HEK293 (cell line): ENCODE data around the gene CBLN1.

Experiments used
- CTCF ChIA-PET: fragments of 350-600 bp; formaldehyde crosslinking; extraction: SDS; loops from one replicate; lab custom pipeline; 2021; ENCODE audit warnings: antibody characterized with exemption; lab: Yijun Ruan, JAX
- POLR2A ChIA-PET: fragments of 300-600 bp; formaldehyde crosslinking; extraction: SDS; loops from one replicate; lab custom pipeline; 2020; ENCODE audit warnings: antibody characterized with exemption, inconsistent platforms; lab: Yijun Ruan, JAX
- H3K27ac ChIP-seq: fragments of 200-500 bp; sonication (Bioruptor generic); 2 replicates; pipeline ENCODE4 v1.5.1; 2014; ENCODE audit warnings: low read depth, low read length, control low read depth, inconsistent platforms; ENCODE audit errors: extremely low read depth
- H3K36me3 ChIP-seq, 2 experiments: fragments of 200-500 bp in 1 of 2; sonication (Bioruptor generic) in 1 of 2; 1 replicate in 1 of 2; 2 replicates in 1 of 2; pipeline ENCODE4 v1.5.1; 2014 to 2017; ENCODE audit warnings: inconsistent platforms in 2 of 2, low read length in 2 of 2; ENCODE audit not compliant: control insufficient read depth in 2 of 2, insufficient read depth in 1 of 2
- H3K4me1 ChIP-seq: fragments of 200-500 bp; sonication (Bioruptor generic); 2 replicates; pipeline ENCODE4 v1.5.1; 2014; ENCODE audit warnings: mild to moderate bottlenecking, low read length, inconsistent platforms; ENCODE audit not compliant: control insufficient read depth, insufficient read depth
- H3K4me3 ChIP-seq: 2 replicates; pipeline ENCODE4 v1.5.1; 2011; ENCODE audit warnings: low read depth, mild to moderate bottlenecking, control low read depth, low read length, moderate library complexity
- H3K9me3 ChIP-seq: fragments of 200-500 bp; sonication (Bioruptor generic); 2 replicates; pipeline ENCODE4 v1.5.1; 2014; ENCODE audit warnings: low read depth, low read length, inconsistent platforms; ENCODE audit not compliant: control insufficient read depth, insufficient read depth
- BCL11A ChIP-seq: fragments of 450-650 bp; formaldehyde crosslinking; IDR thresholded peaks from 2 replicates; pipeline ENCODE4 v1.5.1; 2016; ENCODE audit warnings: low read depth, missing biosample characterization, missing genetic modification characterization
- TRIM28 ChIP-seq: IDR thresholded peaks from 2 replicates; pipeline ENCODE4 v1.6.1; 2011; ENCODE audit warnings: low read length, control low read depth, borderline replicate concordance
- ZBTB17 ChIP-seq: fragments of 450-650 bp; formaldehyde crosslinking; IDR thresholded peaks from 2 replicates; pipeline ENCODE4 v1.5.1; 2016; ENCODE audit warnings: missing biosample characterization, missing genetic modification characterization
- ZBTB8A ChIP-seq: fragments of 450-650 bp; formaldehyde crosslinking; IDR thresholded peaks from 2 replicates; pipeline ENCODE4 v1.5.1; 2016; ENCODE audit warnings: missing biosample characterization, missing genetic modification characterization
- ZFP37 ChIP-seq: fragments of 450-650 bp; formaldehyde crosslinking; IDR thresholded peaks from 2 replicates; pipeline ENCODE4 v1.5.1; 2016; ENCODE audit warnings: missing biosample characterization, missing genetic modification characterization
- ZNF121 ChIP-seq: fragments of 450-650 bp; formaldehyde crosslinking; IDR thresholded peaks from 2 replicates; pipeline ENCODE4 v1.5.1; 2016; ENCODE audit warnings: missing biosample characterization, missing genetic modification characterization
- ZNF184 ChIP-seq: fragments of 450-650 bp; IDR thresholded peaks from 2 replicates; pipeline ENCODE4 v1.5.1; 2018; ENCODE audit warnings: missing biosample characterization, mild to moderate bottlenecking, missing genetic modification characterization
- ZNF214 ChIP-seq: fragments of 450-650 bp; formaldehyde crosslinking; IDR thresholded peaks from 2 replicates; pipeline ENCODE4 v1.5.1; 2017; ENCODE audit warnings: missing biosample characterization, mild to moderate bottlenecking, missing genetic modification characterization, borderline replicate concordance
- ZNF335 ChIP-seq: fragments of 450-650 bp; formaldehyde crosslinking; conservative IDR thresholded peaks from 2 replicates; pipeline ENCODE4 v1.5.1; 2016; ENCODE audit warnings: missing biosample characterization, missing genetic modification characterization
- ZNF449 ChIP-seq: fragments of 450-650 bp; formaldehyde crosslinking; IDR thresholded peaks from 2 replicates; pipeline ENCODE4 v1.5.1; 2017; ENCODE audit warnings: missing biosample characterization, mild to moderate bottlenecking, missing genetic modification characterization, moderate library complexity
- ZSCAN23 ChIP-seq: fragments of 450-650 bp; formaldehyde crosslinking; IDR thresholded peaks from 2 replicates; pipeline ENCODE4 v1.5.1; 2016; ENCODE audit warnings: missing biosample characterization, missing genetic modification characterization
- TF ChIP-seq, protein P1 (sequence below): fragments of 450-650 bp; formaldehyde crosslinking; IDR thresholded peaks from 2 replicates; pipeline ENCODE4 v1.5.1; 2016; ENCODE audit warnings: missing biosample characterization, missing genetic modification characterization
- TF ChIP-seq, protein P2 (sequence below): fragments of 450-650 bp; formaldehyde crosslinking; IDR thresholded peaks from 2 replicates; pipeline ENCODE4 v1.5.1; 2016; ENCODE audit warnings: missing biosample characterization, missing genetic modification characterization

The CBLN1 gene

DNA sequence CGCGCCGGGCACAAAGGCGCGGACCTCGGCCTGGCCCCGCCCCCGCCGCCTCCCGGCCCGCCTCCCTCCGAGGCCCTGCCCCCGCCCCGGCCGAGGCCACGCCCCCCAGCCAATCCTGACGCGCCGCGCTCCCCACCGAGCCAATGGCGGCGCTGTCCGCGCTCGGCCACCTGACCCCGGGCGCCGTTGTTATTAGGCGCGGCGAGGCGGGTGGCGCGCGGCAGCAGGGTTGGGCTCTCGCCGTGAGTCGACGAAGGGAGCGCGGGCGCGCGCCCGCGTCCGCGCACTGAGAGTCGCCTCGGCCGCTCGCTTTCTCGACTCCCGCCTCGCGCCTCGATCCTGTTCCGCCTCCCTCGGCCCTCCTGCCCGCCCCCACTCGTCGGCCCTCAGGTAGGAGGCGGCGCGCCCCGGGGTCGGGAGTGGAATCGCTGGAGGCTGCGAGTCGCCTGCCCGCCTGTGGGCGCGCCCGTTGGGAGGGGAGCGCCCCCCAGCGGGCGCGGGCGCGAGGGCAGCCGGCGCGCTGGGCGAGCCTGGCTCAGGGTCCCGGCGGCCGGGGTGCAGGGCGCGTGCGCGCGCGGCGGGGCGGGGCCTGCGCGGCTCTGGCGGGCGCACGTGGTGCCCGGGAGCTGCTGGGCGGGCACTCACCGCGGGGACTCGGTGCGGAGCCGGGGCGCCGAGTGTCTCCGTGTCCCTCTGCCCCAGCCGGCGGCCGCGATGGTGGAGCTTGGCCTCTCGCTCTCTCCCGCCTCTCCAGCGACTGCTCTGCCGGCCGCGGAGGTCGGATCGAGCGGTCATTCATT is 405 bp upstream of the CBLN1 start (continued):
- TF ChIP-seq, protein P1, sequence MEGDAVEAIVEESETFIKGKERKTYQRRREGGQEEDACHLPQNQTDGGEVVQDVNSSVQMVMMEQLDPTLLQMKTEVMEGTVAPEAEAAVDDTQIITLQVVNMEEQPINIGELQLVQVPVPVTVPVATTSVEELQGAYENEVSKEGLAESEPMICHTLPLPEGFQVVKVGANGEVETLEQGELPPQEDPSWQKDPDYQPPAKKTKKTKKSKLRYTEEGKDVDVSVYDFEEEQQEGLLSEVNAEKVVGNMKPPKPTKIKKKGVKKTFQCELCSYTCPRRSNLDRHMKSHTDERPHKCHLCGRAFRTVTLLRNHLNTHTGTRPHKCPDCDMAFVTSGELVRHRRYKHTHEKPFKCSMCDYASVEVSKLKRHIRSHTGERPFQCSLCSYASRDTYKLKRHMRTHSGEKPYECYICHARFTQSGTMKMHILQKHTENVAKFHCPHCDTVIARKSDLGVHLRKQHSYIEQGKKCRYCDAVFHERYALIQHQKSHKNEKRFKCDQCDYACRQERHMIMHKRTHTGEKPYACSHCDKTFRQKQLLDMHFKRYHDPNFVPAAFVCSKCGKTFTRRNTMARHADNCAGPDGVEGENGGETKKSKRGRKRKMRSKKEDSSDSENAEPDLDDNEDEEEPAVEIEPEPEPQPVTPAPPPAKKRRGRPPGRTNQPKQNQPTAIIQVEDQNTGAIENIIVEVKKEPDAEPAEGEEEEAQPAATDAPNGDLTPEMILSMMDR (tag by site-specific recombination) = 0 out of 2 replicates have a peak, but pooled peaks have one; percentile 12
- no peak for TF ChIP-seq ZNF184 (tag by site-specific recombination)
- TF ChIP-seq ZNF449 (tag by site-specific recombination) = peak; percentile 31; the same call in 1 of the 2 replicates
- TF ChIP-seq ZBTB8A (tag by site-specific recombination) = peak; percentile 68
- TF ChIP-seq, all 188 proteins: peak for 9

DNA sequence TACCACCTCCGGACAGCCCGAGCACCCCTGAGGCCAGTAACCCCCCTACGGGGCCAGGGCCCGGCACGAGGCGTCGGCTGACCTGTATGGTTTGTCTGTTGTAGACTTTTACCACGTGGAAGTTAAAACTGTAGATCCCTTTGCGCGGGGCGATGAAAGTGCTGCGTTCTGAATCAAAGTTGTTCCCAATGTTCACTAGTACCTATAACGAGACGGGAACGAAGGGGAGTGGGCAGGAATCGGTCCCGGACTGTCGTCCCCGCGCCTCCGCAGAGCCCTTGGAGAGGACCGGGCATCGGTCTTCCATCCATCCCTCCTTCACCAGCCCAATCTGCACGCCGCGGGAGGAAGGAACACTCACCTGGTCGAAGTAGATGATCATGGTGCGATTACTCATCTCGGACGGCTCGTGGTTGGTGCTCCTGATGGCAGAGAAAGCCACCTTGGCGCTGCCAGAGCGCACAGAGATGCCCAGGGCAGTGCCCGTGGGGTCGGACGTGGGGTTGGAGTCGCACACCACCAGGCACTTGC is 732 bp downstream of the CBLN1 start:
- ChIA-PET CTCF (interaction anchor here (0.7 kb wide), 1 partner anchor 68 kb away, joined by 4 read pairs; no protein-coding TSS in a partner anchor), POLR2A (no interaction called here)
- TF ChIP-seq ZBTB17 (tag by site-specific recombination) (0 out of 2 replicates have a peak, but pooled peaks have one; percentile 29), ZFP37 (tag by site-specific recombination) (no peak), ZSCAN23 (no peak), ZNF335 (tag by site-specific recombination) (0 out of 2 replicates have a peak, but pooled peaks have one; percentile 18)
- Histone ChIP-seq H3K9me3 (no peaks in the 10 kb centered on the region), H3K27ac (no peak overlapping the region), H3K36me3 (no peaks in the 10 kb centered on the region), H3K4me1 (peaks cover 2% of the 10 kb centered on the region; the same call in 1 of the 2 replicates), H3K4me3 (no peak overlapping the region)

DNA sequence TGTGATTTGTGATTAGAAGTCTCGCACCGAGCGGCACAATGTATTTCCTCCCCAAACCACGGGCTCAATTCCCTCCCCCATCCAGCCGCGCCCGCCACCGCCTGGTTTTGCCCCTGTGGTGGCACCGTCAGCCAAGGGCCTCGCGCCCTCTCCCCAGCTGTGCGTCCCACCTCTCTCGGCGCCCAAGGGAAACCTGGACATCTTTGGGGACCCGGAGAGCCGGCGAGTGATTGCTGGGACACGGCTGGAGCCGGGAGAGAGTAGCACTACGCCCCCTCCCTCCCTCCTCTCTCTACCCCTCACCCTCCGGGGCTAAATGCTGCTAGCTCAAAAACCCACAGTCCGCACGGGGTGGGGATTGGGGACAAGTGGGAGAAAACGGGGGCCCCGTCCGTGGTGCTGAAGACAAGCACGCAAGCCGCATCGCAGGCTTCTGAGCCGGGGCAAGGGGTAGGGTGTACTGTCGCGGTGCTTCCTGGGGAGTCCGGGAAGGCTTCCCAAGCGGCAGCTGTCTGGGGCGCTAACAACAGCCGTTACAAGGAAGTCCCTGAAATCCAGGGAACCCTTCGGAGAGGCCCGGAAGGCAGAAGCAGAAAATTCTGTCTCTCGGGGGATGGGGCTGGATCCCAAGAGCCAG is 1.4 kb downstream of the CBLN1 start:
- POLR2A ChIA-PET = no interaction called here
- no peak for TF ChIP-seq BCL11A (tag by site-specific recombination)
- no peak for TF ChIP-seq ZNF214 (tag by site-specific recombination)
- TF ChIP-seq ZFP37 (tag by site-specific recombination) = no peak
- TF ChIP-seq TRIM28 = no peak
- TF ChIP-seq, protein P2, sequence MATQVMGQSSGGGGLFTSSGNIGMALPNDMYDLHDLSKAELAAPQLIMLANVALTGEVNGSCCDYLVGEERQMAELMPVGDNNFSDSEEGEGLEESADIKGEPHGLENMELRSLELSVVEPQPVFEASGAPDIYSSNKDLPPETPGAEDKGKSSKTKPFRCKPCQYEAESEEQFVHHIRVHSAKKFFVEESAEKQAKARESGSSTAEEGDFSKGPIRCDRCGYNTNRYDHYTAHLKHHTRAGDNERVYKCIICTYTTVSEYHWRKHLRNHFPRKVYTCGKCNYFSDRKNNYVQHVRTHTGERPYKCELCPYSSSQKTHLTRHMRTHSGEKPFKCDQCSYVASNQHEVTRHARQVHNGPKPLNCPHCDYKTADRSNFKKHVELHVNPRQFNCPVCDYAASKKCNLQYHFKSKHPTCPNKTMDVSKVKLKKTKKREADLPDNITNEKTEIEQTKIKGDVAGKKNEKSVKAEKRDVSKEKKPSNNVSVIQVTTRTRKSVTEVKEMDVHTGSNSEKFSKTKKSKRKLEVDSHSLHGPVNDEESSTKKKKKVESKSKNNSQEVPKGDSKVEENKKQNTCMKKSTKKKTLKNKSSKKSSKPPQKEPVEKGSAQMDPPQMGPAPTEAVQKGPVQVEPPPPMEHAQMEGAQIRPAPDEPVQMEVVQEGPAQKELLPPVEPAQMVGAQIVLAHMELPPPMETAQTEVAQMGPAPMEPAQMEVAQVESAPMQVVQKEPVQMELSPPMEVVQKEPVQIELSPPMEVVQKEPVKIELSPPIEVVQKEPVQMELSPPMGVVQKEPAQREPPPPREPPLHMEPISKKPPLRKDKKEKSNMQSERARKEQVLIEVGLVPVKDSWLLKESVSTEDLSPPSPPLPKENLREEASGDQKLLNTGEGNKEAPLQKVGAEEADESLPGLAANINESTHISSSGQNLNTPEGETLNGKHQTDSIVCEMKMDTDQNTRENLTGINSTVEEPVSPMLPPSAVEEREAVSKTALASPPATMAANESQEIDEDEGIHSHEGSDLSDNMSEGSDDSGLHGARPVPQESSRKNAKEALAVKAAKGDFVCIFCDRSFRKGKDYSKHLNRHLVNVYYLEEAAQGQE (tag by site-specific recombination) = peak; percentile 85
- no peak for TF ChIP-seq ZNF121 (tag by site-specific recombination)
- CTCF ChIA-PET = interaction anchor here (0.7 kb wide), 1 partner anchor 69 kb away, joined by 4 read pairs; no protein-coding TSS in a partner anchor

More for the DNA sequence above, 1.4 kb downstream of the CBLN1 start:
- Histone ChIP-seq H3K4me3 (no peak overlapping the region), H3K36me3 (no peaks in the 10 kb centered on the region), H3K27ac (no peak overlapping the region), H3K9me3 (no peaks in the 10 kb centered on the region), H3K4me1 (peaks cover 2% of the 10 kb centered on the region; the same call in 1 of the 2 replicates)
